GM12878 (cell line): ENCODE data around the gene TEPSIN. TPM values are rescaled to one million over a fixed set of nuclear protein-coding genes. Genes with fewer than 3 reads are reported as not detected.

Source experiments
- ATAC-seq: fragments of 200-7000 bp; cut with Tn5 transposase; 3 replicates; pipeline ENCODE4 v1.9.1; 2020; ENCODE audit warnings: mild to moderate bottlenecking, moderate library complexity
- BruUV-seq: library from RNA; stranded (reverse); fragments of 400-500 nt; replicated peaks from 2 replicates; lab custom pipeline; 2021; lab: Mats Ljungman, UMichigan
- CTCF ChIA-PET: fragments of 300-600 bp; sonication (Branson Sonifier 250); formaldehyde crosslinking; extraction: SDS; loops from one replicate; lab custom pipeline; 2021; ENCODE audit warnings: inconsistent platforms; lab: Yijun Ruan, JAX
- POLR2A ChIA-PET: fragments of 350-600 bp; formaldehyde crosslinking; extraction: SDS; loops from one replicate; lab custom pipeline; 2021; ENCODE audit warnings: inconsistent platforms; lab: Charles Lee
- RAD21 ChIA-PET: fragments of 300-600 bp; sonication (Branson Sonifier 250); formaldehyde crosslinking; loops from one replicate; lab custom pipeline; 2023; ENCODE audit warnings: antibody characterized with exemption; ENCODE audit not compliant: unreplicated experiment; lab: Charles Lee
- SMC1A ChIA-PET: fragments of 300-600 bp; sonication (Branson Sonifier 250); formaldehyde crosslinking; loops from one replicate; lab custom pipeline; 2023; ENCODE audit not compliant: unreplicated experiment, uncharacterized antibody; lab: Charles Lee
- DNase-seq: peaks from one replicate; pipeline ENCODE4 v3.0.0-alpha.2; 2011; ENCODE audit warnings: low read depth, low spot score
- FAIRE-seq: peaks from 3 replicates; lab custom pipeline; 2011; peaks lifted over from hg19 to GRCh38; lab: Jason Lieb, UNC
- H2AFZ ChIP-seq: 2 replicates; pipeline ENCODE4 v1.6.0; 2011; ENCODE audit warnings: low read depth, low read length, control low read depth; ENCODE audit not compliant: control insufficient read depth
- H3K27ac ChIP-seq: 2 replicates; pipeline ENCODE4 v1.5.1; 2011; ENCODE audit warnings: control low read depth; ENCODE audit not compliant: control insufficient read depth, insufficient read depth
- H3K27me3 ChIP-seq, 2 experiments: replicated peaks in 1 of 2; 2 replicates each; pipeline versions ENCODE4 v1.6.0 to v1.6.1; 2011; ENCODE audit warnings: low read length in 1 of 2; ENCODE audit not compliant: control insufficient read depth in 2 of 2, insufficient read depth in 2 of 2
- H3K36me3 ChIP-seq, 2 experiments: 2 replicates each; pipeline ENCODE4 v1.5.1; 2011; ENCODE audit warnings: low read length in 1 of 2; ENCODE audit not compliant: control insufficient read depth in 2 of 2, insufficient read depth in 2 of 2
- H3K4me1 ChIP-seq: 2 replicates; pipeline ENCODE4 v1.6.1; 2011; ENCODE audit warnings: mild to moderate bottlenecking, low read length, moderate library complexity, mixed read lengths; ENCODE audit not compliant: control insufficient read depth, insufficient read depth
- H3K4me2 ChIP-seq: 2 replicates; pipeline ENCODE4 v1.6.0; 2011; ENCODE audit warnings: control low read depth; ENCODE audit not compliant: control insufficient read depth, insufficient read depth
- H3K4me3 ChIP-seq: fragments of 200-600 bp; sonication (generic); 2 replicates; pipeline ENCODE4 v1.5.1; 2016
- H3K79me2 ChIP-seq: 2 replicates; pipeline ENCODE4 v1.6.0; 2011; ENCODE audit warnings: low read length; ENCODE audit not compliant: control insufficient read depth, insufficient read depth
- H3K9ac ChIP-seq: 2 replicates; pipeline ENCODE4 v1.8.0; 2011; ENCODE audit warnings: low read length, control low read depth, mixed read lengths; ENCODE audit not compliant: control insufficient read depth, insufficient read depth
- H3K9me3 ChIP-seq: replicated peaks from 3 replicates; pipeline ENCODE4 v1.5.1; 2011; ENCODE audit warnings: mild to moderate bottlenecking, low read length; ENCODE audit not compliant: control insufficient read depth, insufficient read depth
- H4K20me1 ChIP-seq: 2 replicates; pipeline ENCODE4 v1.6.0; 2011; ENCODE audit not compliant: control insufficient read depth, insufficient read depth
- BCLAF1 ChIP-seq: fragments of 450-650 bp; IDR thresholded peaks from 2 replicates; pipeline ENCODE4 v1.6.1; 2017; ENCODE audit warnings: antibody characterized with exemption, mild to moderate bottlenecking, moderate library complexity
- BRCA1 ChIP-seq: IDR thresholded peaks from 2 replicates; pipeline ENCODE4 v1.6.1; 2011; ENCODE audit warnings: low read depth, low read length, improper control_type of control experiment
- CEBPB ChIP-seq, 2 experiments: fragments of 150-350 bp in 1 of 2; IDR thresholded peaks; 2 replicates each; pipeline ENCODE4 v1.6.1; 2012 to 2014; ENCODE audit warnings: low read depth in 2 of 2, low read length in 2 of 2, borderline replicate concordance in 1 of 2, inconsistent platforms in 1 of 2
- CHD1 ChIP-seq: IDR thresholded peaks from 2 replicates; pipeline ENCODE4 v1.6.1; 2012; ENCODE audit warnings: low read depth, low read length, improper control_type of control experiment
- ESRRA ChIP-seq: IDR thresholded peaks from 2 replicates; pipeline ENCODE4 v1.6.1; 2012; ENCODE audit warnings: mild to moderate bottlenecking, low read length, improper control_type of control experiment
- MEF2B ChIP-seq: fragments of 450-650 bp; IDR thresholded peaks from 2 replicates; pipeline ENCODE4 v1.6.1; 2018; ENCODE audit warnings: mild to moderate bottlenecking, moderate library complexity; ENCODE audit not compliant: partially characterized antibody, poor library complexity, severe bottlenecking
- NR2C1 ChIP-seq: fragments of 450-650 bp; IDR thresholded peaks from 2 replicates; pipeline ENCODE4 v1.6.1; 2017; ENCODE audit warnings: antibody characterized with exemption, mild to moderate bottlenecking, moderate library complexity
- PKNOX1 ChIP-seq: fragments of 450-650 bp; IDR thresholded peaks from 2 replicates; pipeline ENCODE4 v1.6.1; 2016; ENCODE audit warnings: mild to moderate bottlenecking
- STAT3 ChIP-seq: IDR thresholded peaks from 2 replicates; pipeline ENCODE4 v1.6.1; 2011; ENCODE audit warnings: low read depth, low read length, improper control_type of control experiment
- TBL1XR1 ChIP-seq: IDR thresholded peaks from 2 replicates; pipeline ENCODE4 v1.6.1; 2012; ENCODE audit warnings: low read depth, low read length, improper control_type of control experiment
- TCF3 ChIP-seq: IDR thresholded peaks from 2 replicates; pipeline ENCODE4 v1.6.1; 2012; ENCODE audit warnings: low read depth, mild to moderate bottlenecking, low read length, borderline replicate concordance; ENCODE audit not compliant: insufficient read depth
- USF1 ChIP-seq: IDR thresholded peaks from 2 replicates; pipeline ENCODE4 v1.6.1; 2011; ENCODE audit warnings: borderline replicate concordance, low read depth, mild to moderate bottlenecking, moderate library complexity, mixed read lengths, low read length; ENCODE audit not compliant: insufficient read depth; ENCODE audit errors: extremely low read length
- YBX1 ChIP-seq: fragments of 450-650 bp; IDR thresholded peaks from 2 replicates; pipeline ENCODE4 v1.6.1; 2016; ENCODE audit warnings: antibody characterized with exemption
- ZNF24 ChIP-seq: fragments of 450-650 bp; IDR thresholded peaks from 2 replicates; pipeline ENCODE4 v1.6.1; 2017; ENCODE audit warnings: antibody characterized with exemption, mild to moderate bottlenecking
- WGBS: methylation state at CpG from one replicate; pipeline ENCODE4 v1.1.6; 2016; ENCODE audit warnings: low lambda C conversion rate; ENCODE audit not compliant: insufficient replicate concordance, insufficient coverage; ENCODE audit errors: missing lambda C conversion rate; 5-methylcytosine and 5-hydroxymethylcytosine counted together
- in situ Hi-C: fragments of 300-500 bp; cut with MboI; formaldehyde crosslinking; loops from 9 replicates; pipeline ENCODE4 v1.14.3; 2018; ENCODE audit warnings: mixed read lengths
- intact Hi-C: fragments of 100-400 bp; cut with micrococcal nuclease; formaldehyde crosslinking; loops from one replicate; pipeline ENCODE4 v1.14.2; 2022; ENCODE audit not compliant: unreplicated experiment
- polyA plus RNA-seq, 11 experiments: library from polyadenylated mRNA; depleted of rRNA in 4 of 11; unstranded in 6 of 11; stranded (reverse) in 5 of 11; fragments of >200 nt; fragmentation: Nextera tagmentation in 4 of 11; fragmentation: Illumina TruSeq in 1 of 11; extraction: Ambion mirVana in 4 of 11; extraction: Trizol in 1 of 11; gene quantifications; 1 replicate in 1 of 11; 2 replicates in 10 of 11; pipeline versions ENCODE4 v1.2.1 to v1.2.3, GENCODE V29; 2011 to 2016; ENCODE audit warnings: inconsistent platforms in 2 of 11, missing spikeins in 2 of 11, low read depth in 1 of 11
- total RNA-seq, 4 experiments: library from RNA; depleted of rRNA in 3 of 4; stranded (reverse); fragments of >200 nt in 3 of 4; fragmentation: Illumina TruSeq in 1 of 4; extraction: Trizol in 1 of 4; gene quantifications; 2 replicates each; pipeline versions ENCODE4 v1.2.1 to v1.2.3, GENCODE V29; 2013 to 2021

Gene TEPSIN
- total and polyA plus RNA-seq, 10 of the 15 experiments (the other 5 are each of a cell fraction or from before 2014, with no cell fraction given), result 0.87 to 36.7 (median 5.3) TPM

DNA sequence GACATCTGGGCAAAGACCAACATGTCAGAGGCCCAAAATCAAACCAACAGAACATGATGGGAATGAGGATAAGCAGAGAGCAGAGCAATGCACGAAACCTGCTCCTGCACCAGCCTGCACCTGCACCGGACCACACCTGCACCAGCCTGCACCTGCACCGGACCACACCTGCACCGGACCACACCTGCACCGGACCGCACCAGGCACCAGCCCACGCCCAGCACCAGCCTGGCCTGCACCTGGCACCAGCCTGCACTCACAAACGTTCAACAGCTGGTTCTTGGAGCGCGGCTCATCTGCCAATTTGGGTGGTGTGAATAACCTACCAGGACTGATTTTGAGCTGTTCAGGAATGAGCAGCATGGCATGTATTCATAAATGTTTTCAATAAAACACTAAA is 34.3 kb downstream of the TEPSIN start:
- no peak overlapping the region for H3K4me3 ChIP-seq
- BruUV-seq, result no TSS peak
- no peak overlapping the region for H3K4me2 ChIP-seq
- FAIRE-seq (no peak), DNase-seq (no peak), ATAC-seq (no peak)
- CTCF ChIA-PET, result no interaction called here
- RAD21 ChIA-PET, result no interaction called here
- POLR2A ChIA-PET, result no interaction called here
- intact Hi-C loops (no loop called here), in situ Hi-C loops (no loop called here)
- H3K9me3 ChIP-seq, result no peaks in the 10 kb centered on the region
- peaks cover 4 to 12% of the 10 kb centered on the region in 2 experiments; a peak in 2 of 4 replicates for H3K36me3 ChIP-seq
- WGBS, result 74% methylated on average over 10 of the region's 10 CpGs
- no peaks in the 10 kb centered on the region for H3K79me2 ChIP-seq
- H3K27ac ChIP-seq, result no peak overlapping the region
- no peak overlapping the region for H2AFZ ChIP-seq
- H4K20me1 ChIP-seq, result no peaks in the 10 kb centered on the region
- no peaks in the 10 kb centered on the region for H3K4me1 ChIP-seq
- H3K9ac ChIP-seq, result no peak overlapping the region
- H3K27me3 ChIP-seq, result no peaks in the 10 kb centered on the region
- SMC1A ChIA-PET, result no interaction called here
- TF ChIP-seq ESRRA (no peak), CEBPB (IDR thresholded peaks at IDR 0.05; ENCODE audit: borderline replicate concordance in 1 of 2, low read depth in 2 of 2, low read length in 2 of 2) (no peak), TBL1XR1 (no peak), STAT3 (no peak), ZNF24 (no peak)

GRCh38 chr17:81203136-81203535 is 35.7 kb downstream of the TEPSIN start:
- Histone ChIP-seq H3K9me3 (no peaks in the 10 kb centered on the region), H2AFZ (no peak overlapping the region), H3K4me2 (no peak overlapping the region), H3K9ac (no peak overlapping the region), H3K79me2 (no peaks in the 10 kb centered on the region), H3K27me3 (no peaks in the 10 kb centered on the region), H4K20me1 (no peaks in the 10 kb centered on the region), H3K4me1 (no peaks in the 10 kb centered on the region), H3K4me3 (no peak overlapping the region), H3K27ac (no peak overlapping the region), H3K36me3 (peaks cover 4 to 11% of the 10 kb centered on the region in 2 experiments; a peak in 2 of 4 replicates)
- ChIA-PET SMC1A (no interaction called here), RAD21 (no interaction called here), CTCF (no interaction called here), POLR2A (no interaction called here)
- intact Hi-C loops, result no loop called here
- no peak for FAIRE-seq
- ATAC-seq, result no peak
- 95% methylated on average over 20 of the region's 20 CpGs for WGBS
- DNase-seq, result no peak
- in situ Hi-C loops, result no loop called here
- no TSS peak for BruUV-seq
- TF ChIP-seq TCF3 (no peak), BRCA1 (no peak), YBX1 (no peak), CEBPB (IDR thresholded peaks at IDR 0.05; ENCODE audit: borderline replicate concordance in 1 of 2, low read depth in 2 of 2, low read length in 2 of 2) (no peak), CHD1 (no peak), PKNOX1 (no peak), MEF2B (no peak), BCLAF1 (no peak), NR2C1 (no peak), USF1 (no peak)
